Activated T-helper 9 cell treated with anti-CD3 and anti-CD28 coated beads, Interleukin-2, amount 50 U/mL, for 16 hours (primary cell): ENCODE data around the gene PDE12.

Experiments
- DNase-seq: peaks from one replicate; pipeline ENCODE4 v3.0.0-alpha.2; 2020; ENCODE audit warnings: low read depth

PDE12 gene

GRCh38 chr3:57555738-57556458, at the start of gene PDE12:
Gene PDE12 (plus strand): TSS chr3:57556274. CDS start chr3:57556380, 106 bp downstream.
- peak; percentile 76 for DNase-seq

- DNase-seq, result no peak
These were observed 43.9 kb upstream of the PDE12 start for GRCh38 chr3:57512166-57512565.

- DNase-seq, result no peak
These were observed 37.7 kb upstream of the PDE12 start for GRCh38 chr3:57518276-57518915.

- DNase-seq, result no peak
These were observed 25.9 kb upstream of the PDE12 start for GRCh38 chr3:57530071-57530608.

- no peak for DNase-seq
These were observed 17.6 kb upstream of the PDE12 start for GRCh38 chr3:57538465-57538864.

GRCh38 chr3:57544181-57545125, 11.6 kb upstream of the PDE12 start, which contains the start of gene DNAH12:
Gene DNAH12 (minus strand): TSS chr3:57544344. CDS start chr3:57542870, 1,474 bp downstream.
- DNase-seq, result no peak

GRCh38 chr3:57545636-57546268, 10.3 kb upstream of the PDE12 start:
- no peak for DNase-seq

- DNase-seq, result no peak
These were observed 9.5 kb upstream of the PDE12 start for GRCh38 chr3:57546616-57547015.

GRCh38 chr3:57555306-57555705, 768 bp upstream of the PDE12 start:
- no peak for DNase-seq

GRCh38 chr3:57556459-57557084, 498 bp downstream of the PDE12 start:
- peak; percentile 13 for DNase-seq

- peak; percentile 2 for DNase-seq
These were observed 1.0 kb downstream of the PDE12 start for GRCh38 chr3:57557085-57557537.

- DNase-seq, result no peak
These were observed 3.5 kb downstream of the PDE12 start for GRCh38 chr3:57559526-57559925.

GRCh38 chr3:57569859-57570450, 13.9 kb downstream of the PDE12 start:
- no peak for DNase-seq

GRCh38 chr3:57570878-57571277, 14.8 kb downstream of the PDE12 start:
- DNase-seq, result no peak

GRCh38 chr3:57572096-57572495, 16.0 kb downstream of the PDE12 start:
- no peak for DNase-seq

GRCh38 chr3:57575966-57576626, 20.0 kb downstream of the PDE12 start:
- DNase-seq, result no peak

GRCh38 chr3:57577801-57578200, 21.7 kb downstream of the PDE12 start:
- no peak for DNase-seq

GRCh38 chr3:57582474-57583168, 26.5 kb downstream of the PDE12 start:
- no peak for DNase-seq

GRCh38 chr3:57583544-57583943, 27.5 kb downstream of the PDE12 start:
- DNase-seq, result no peak

- no peak for DNase-seq
These were observed 30.7 kb downstream of the PDE12 start for GRCh38 chr3:57586778-57587177.
